GM21515 (cell line): ENCODE data around the gene STIP1.

ENCODE experiments used
- ATAC-seq: cut with Tn5 transposase; IDR thresholded peaks from one replicate; pipeline ENCODE4 v1.9.1; 2021; ENCODE audit not compliant: unreplicated experiment

The STIP1 gene

DNA sequence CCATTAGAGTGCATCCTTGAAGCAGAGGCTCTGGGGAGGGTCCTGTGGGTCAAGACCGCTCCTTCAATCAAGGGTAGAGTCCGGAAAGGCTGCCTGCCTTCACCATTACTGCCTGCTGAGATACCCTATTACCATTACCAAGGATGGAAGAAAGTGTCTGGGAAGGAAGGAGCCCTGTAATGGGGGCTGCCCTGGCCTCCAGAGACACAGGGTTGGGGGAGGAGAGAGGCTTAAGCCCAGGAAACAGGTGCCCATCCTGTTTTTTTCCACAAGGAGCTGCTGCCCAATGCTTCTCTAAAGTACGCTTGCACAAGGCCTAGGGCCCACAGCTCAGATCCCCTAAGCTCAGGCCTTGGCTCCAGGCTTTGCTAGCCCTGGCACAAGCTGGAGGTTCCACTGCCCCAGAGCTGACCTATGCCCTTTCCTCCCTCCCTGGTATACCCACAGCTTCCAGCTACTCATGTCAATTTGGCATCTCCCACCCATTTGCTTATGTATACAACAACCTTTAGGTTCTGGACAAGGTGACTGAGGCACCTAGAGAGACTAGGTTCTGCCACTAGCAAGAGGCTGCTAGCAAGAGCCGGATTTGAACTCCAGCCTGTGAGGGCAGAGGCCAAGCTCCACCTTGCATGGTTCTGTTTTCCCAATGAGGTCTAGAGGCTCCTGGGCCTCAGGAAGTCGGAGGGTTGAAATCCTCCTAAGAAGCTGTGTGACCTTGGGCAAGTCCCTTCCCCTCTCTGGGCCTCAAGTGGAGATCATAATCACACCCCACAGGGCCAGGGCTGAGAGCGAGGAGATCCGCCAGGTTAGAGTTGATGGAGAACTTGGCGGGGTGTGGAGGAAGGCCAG is 63.8 kb downstream of the STIP1 start:
- no peak for ATAC-seq

DNA sequence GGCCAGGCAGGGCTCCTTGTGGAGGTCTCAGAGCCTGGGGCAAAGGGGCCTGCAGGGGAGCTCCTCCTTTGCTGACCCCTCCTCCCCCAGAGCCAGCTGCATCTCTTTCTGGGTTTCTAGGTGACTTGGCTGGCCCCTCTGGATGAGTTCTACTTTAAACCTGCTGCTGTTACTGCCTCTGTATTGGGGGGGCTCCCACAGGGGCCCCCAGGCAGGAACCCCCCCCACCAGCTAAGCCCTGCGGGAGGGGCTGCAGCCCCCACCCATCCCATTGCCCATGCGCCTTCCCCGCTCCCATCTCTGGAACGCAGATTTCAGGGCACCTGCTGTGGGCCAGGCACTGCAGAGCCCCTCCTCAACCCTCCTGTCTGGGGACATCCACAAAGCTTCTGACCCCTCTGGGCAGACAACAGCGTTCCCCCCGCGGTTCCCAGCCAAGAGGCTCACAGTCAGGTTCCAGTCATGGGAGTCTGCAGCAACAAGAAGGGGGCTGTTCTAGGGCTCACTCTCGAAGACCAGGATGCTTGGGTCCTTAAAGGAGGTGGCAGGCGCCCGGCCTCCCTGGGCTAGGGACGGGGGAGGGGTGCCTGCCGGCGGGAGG is 64.5 kb downstream of the STIP1 start:
- no peak for ATAC-seq

DNA sequence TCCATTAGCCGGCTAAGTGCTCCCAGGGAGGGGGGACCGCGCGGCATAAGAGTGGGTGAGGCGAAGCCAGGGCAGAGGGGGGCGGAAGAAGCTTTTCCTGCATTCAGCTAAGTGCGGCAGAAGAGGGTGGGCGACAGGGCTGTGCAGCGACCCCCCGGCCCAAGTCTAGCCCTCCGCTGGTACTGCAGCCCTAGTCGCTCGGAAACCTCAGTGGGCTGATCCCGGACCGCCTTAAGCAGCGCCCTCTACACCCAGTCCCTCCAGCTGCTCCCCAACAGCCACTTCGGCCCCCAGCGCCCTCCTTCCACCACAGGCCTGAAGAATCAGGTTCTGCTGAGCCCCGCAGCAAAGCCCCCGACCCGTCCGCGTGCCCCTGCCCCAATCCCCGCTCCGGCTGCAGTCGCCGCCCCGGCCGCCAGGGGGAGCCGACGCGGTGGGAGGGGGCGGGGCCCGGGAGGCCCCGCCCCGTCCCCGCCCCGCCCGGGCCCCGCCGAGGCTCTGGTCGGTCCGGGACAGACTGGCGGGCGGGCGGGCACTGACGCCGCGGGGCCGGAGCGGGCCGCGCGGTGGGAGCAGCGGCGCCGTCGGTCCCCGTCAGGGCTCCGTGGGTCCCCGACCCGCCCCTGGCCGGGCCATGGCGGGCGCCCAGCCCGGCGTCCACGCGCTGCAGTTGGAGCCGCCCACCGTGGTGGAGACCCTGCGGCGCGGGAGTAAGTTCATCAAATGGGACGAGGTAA is 65.2 kb downstream of the STIP1 start, which contains the start of gene PLCB3:
Gene PLCB3 (plus strand): TSS at position 515 of the 737 bp plus-strand sequence. CDS start 120 bp downstream, at position 635.
- ATAC-seq, result peak; percentile 35

DNA sequence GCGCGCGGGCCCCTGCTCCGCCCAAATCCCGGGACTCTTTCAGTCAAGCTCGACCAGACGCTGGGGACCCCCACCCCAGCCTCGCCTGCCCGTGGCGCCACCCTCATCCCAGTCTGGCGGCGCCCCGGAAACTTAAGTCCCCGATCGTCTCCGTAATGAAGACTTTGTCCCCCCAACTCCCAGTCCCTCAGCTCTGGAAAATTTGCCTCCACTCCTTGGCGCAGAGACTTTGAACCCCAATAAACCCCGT is 65.7 kb downstream of the STIP1 start:
- peak; percentile 7 for ATAC-seq

DNA sequence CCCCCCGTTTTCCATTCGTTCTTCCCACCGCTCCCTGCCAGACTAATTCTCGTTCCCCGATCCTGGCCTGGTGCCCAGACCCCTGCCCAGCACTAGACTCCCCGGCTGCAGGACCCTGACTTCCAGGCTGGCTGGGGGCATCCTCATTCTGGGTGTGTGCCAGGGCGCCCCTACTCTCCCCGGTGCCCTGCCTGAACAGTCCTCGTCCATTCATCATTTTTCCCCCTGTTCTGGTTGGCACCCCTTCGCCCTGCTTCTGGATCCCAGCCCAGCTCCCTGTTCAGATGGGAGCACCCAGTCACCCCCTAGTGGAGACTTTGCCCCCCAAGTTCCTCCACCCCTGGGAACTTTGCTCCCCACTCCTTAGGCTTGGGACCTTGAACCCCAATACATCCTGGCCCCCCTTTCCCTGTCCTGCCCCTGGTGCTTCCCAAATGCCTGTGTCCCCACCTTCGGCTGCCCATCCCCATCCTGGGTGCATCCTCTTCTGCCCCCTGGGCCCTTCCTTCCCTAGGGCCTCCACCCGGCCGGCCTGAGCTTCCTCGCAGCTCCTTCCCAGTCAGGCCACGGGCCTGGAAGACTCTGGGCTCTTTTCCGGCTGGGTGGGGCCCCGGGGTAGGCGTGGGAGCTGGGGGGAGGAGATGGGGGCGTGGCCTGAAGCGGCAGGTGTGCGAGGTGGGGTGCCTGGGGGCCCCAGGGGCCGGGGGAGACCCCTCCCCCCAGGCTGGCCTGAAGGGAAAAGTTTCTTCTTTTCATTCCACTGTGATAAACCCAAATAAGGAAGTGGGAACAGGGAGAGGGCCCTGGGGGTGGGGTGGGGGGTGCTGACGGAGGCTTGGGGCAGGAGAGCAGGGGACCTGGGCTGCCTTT is 66.3 kb downstream of the STIP1 start:
- ATAC-seq, result no peak

DNA sequence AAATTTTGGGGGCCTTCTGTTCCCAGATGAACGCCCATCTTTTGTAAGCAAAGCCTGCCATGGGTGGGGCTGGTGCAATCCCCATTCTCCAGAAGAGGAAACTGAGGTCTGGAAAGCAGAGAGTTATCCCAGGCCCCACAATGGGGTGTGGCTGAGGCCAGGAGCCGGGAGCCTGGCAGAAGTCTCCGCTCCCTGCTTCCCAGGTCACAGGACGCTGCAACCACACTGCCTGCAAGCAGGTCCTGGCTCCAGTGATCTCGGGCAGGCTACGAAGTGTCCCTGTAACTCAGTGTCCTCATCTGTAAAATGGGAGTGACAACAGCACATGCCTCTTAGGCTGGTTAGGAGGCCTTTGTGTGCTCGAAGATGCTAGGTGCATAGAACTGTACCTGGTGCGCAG is 67.1 kb downstream of the STIP1 start:
- ATAC-seq, result no peak

DNA sequence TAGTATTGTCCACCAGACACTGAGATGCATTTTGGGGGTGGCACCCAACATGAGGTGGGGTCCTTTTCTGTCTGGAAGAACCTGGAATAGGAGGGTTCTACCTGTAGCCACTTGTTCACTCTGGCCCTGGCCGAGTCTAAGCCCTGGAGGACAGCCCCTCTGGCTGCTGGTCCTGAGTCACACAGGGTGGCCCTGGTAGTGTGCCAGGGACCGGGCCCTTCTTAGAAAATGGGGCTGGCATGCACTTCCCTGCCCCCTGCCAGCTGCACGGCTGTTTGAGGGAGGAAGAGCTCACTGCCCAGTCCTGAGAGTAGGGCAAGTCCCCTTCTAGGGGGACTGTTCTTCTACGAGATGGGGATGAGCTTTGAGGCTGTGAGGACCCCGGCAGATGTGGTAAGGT is 67.5 kb downstream of the STIP1 start:
- no peak for ATAC-seq
